K562 (cell line): ENCODE data around the gene IDUA.

Experiments
- DLX4 ChIP-seq: fragments of 250-450 bp; sonication (Bioruptor Pico); IDR thresholded peaks from 2 replicates; pipeline ENCODE4 v1.6.1; 2021; ENCODE audit warnings: mild to moderate bottlenecking
- EP300 ChIP-seq: IDR thresholded peaks from 2 replicates; pipeline ENCODE4 v1.6.1; 2012; ENCODE audit warnings: low read length, improper control_type of control experiment
- GABPB1 ChIP-seq: sonication (generic); formaldehyde crosslinking; IDR thresholded peaks from 2 replicates; pipeline ENCODE4 v1.8.0; 2022; ENCODE audit warnings: mild to moderate bottlenecking, missing genetic modification reagents
- HDAC2 ChIP-seq: fragments of 450-650 bp; IDR thresholded peaks from 2 replicates; pipeline ENCODE4 v1.6.1; 2016; ENCODE audit warnings: mild to moderate bottlenecking
- HSF4 ChIP-seq: fragments of 250-450 bp; sonication (Bioruptor Pico); IDR thresholded peaks from 2 replicates; pipeline ENCODE4 v2.1.2; 2022; ENCODE audit warnings: mild to moderate bottlenecking, moderate library complexity, borderline replicate concordance
- JUND ChIP-seq, 2 experiments: IDR thresholded peaks; 2 replicates in 1 of 2; 3 replicates in 1 of 2; pipeline ENCODE4 v1.6.1; 2011; ENCODE audit warnings: borderline replicate concordance in 2 of 2, low read depth in 2 of 2, low read length in 2 of 2, improper control_type of control experiment in 1 of 2, missing biosample characterization in 1 of 2, missing genetic modification characterization in 1 of 2, missing genetic modification reagents in 1 of 2
- POLR2A ChIP-seq: fragments of 450-650 bp; conservative IDR thresholded peaks from 2 replicates; pipeline ENCODE4 v1.6.1; 2016
- TF ChIP-seq, protein P1 (sequence below): sonication (generic); formaldehyde crosslinking; IDR thresholded peaks from 2 replicates; pipeline ENCODE4 v1.9.0; 2022; ENCODE audit warnings: mild to moderate bottlenecking, missing genetic modification reagents

DNA sequence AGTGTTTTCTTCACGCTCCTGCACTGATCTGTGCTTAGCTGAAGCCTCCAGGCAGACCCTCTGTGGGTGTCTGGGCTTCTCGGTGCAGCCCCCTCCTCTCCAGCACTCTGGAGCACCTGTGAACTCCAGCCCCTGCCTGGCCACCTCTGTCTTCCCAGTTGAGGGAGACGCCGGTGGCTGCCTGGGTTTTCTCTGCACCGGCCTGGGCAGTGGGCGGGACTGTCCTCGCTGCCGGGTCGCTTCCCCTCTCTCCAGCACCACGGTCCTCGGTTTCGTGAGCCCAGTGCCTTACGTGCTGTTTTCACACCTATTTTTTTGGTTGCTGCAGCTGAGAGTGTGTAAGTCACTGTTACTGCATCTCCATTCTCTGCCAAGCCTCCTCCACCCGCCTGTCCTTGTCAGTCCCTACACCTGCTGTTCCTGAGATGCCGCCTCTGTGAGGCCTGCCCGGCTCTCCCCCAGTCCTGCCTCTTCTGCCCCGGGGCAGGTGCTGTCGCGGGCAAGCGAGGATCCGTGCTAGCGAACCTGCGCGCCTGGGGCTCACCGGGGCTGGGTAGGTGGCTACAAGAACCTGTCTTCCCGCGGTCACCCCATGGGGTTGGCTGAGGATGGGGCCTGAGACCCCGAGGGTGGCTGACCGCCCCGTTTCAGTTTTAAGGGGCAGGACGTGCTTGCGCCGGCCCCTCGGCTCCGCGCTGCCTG, 22.1 kb downstream of the IDUA start:
- TF ChIP-seq EP300 = no peak
- TF ChIP-seq DLX4 (CRISPR knock-in tag) = no peak
- TF ChIP-seq JUND (IDR thresholded peaks at IDR 0.05; ENCODE audit: borderline replicate concordance, low read depth, low read length) = no peak
- no peak for TF ChIP-seq JUND (tag; IDR thresholded peaks at IDR 0.05; ENCODE audit: borderline replicate concordance, low read depth, low read length)
- TF ChIP-seq POLR2A = no peak
- TF ChIP-seq HDAC2 = no peak
- TF ChIP-seq HSF4 (CRISPR knock-in tag) = no peak
- no peak for TF ChIP-seq GABPB1 (CRISPR knock-in tag)
- TF ChIP-seq, protein P1, sequence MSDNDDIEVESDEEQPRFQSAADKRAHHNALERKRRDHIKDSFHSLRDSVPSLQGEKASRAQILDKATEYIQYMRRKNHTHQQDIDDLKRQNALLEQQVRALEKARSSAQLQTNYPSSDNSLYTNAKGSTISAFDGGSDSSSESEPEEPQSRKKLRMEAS (CRISPR knock-in tag) = no peak
